GM18517 (cell line): ENCODE measurements around the gene WWOX.

ENCODE experiments used
- ATAC-seq: cut with Tn5 transposase; IDR thresholded peaks from one replicate; pipeline ENCODE4 v1.9.1; 2021; ENCODE audit warnings: mild to moderate bottlenecking, moderate library complexity; ENCODE audit not compliant: unreplicated experiment

WWOX gene

GRCh38 chr16:78192734-78193488 lies 93.5 kb downstream of the WWOX start:
- ATAC-seq, result no peak

- ATAC-seq, result no peak
Measured at GRCh38 chr16:78194948-78195347, 95.5 kb downstream of the WWOX start.

GRCh38 chr16:78195797-78196196 lies 96.3 kb downstream of the WWOX start:
- ATAC-seq, result no peak

GRCh38 chr16:78196502-78196901 lies 97.0 kb downstream of the WWOX start:
- no peak for ATAC-seq

GRCh38 chr16:78198288-78198687 lies 98.8 kb downstream of the WWOX start:
- ATAC-seq, result no peak

- no peak for ATAC-seq
Measured at GRCh38 chr16:78199325-78200022, 100.0 kb downstream of the WWOX start.

GRCh38 chr16:78200023-78200389 lies 100.6 kb downstream of the WWOX start:
- ATAC-seq, result no peak

GRCh38 chr16:78200623-78201096 lies 101.2 kb downstream of the WWOX start:
- no peak for ATAC-seq

- ATAC-seq, result no peak
Measured at GRCh38 chr16:78205506-78205905, 106.1 kb downstream of the WWOX start.

- no peak for ATAC-seq
Measured at GRCh38 chr16:78206623-78207223, 107.3 kb downstream of the WWOX start.

- ATAC-seq, result no peak
Measured at GRCh38 chr16:78209951-78210661, 110.7 kb downstream of the WWOX start.

- ATAC-seq, result no peak
Measured at GRCh38 chr16:78211020-78211599, 111.7 kb downstream of the WWOX start.

- ATAC-seq, result no peak
Measured at GRCh38 chr16:78211946-78212345, 112.5 kb downstream of the WWOX start.

GRCh38 chr16:78212674-78213073 lies 113.2 kb downstream of the WWOX start:
- no peak for ATAC-seq

- no peak for ATAC-seq
Measured at GRCh38 chr16:78213751-78214150, 114.3 kb downstream of the WWOX start.

GRCh38 chr16:78215222-78215621 lies 115.8 kb downstream of the WWOX start:
- ATAC-seq, result no peak

GRCh38 chr16:78216166-78216745 lies 116.8 kb downstream of the WWOX start:
- no peak for ATAC-seq

GRCh38 chr16:78217276-78217675 lies 117.8 kb downstream of the WWOX start:
- no peak for ATAC-seq

GRCh38 chr16:78218279-78218678 lies 118.8 kb downstream of the WWOX start:
- ATAC-seq, result no peak

- no peak for ATAC-seq
Measured at GRCh38 chr16:78218856-78219651, 119.6 kb downstream of the WWOX start.
